ENCODE data around the gene SNX10.

SNX10 gene

DNA sequence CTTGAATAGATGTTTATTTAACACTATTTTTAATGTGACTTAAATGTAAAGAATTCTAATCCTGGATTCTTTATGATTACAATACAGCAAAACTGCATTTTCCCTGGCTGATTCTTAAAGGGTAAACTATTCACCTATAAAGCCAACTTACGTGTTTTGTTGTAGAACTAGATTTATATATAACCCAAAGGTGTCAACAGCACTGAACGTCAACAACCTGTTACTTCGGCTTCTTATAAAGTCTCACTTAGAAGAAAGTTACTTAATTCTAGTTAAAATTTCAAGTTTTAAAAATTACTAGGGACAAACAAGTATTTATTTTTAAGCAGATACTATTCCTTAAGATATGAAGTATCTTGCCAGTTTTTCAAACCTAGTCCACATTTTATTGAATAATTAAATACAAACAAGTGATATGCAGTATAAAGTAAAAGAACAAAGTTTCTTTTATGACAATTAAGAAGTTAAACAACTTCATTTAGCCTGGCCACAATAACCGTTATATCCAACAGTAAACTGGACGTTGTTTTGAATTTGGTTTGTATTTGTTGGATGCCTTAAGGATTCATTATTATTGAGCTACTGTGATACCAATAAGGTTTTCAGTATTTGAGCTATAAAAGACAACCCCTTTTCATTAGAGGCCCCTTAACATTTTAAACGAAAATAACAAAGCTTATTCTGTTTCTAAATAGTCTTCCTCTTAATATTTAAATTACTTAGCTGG is 83.1 kb downstream of the SNX10 start:
- H3K4me3 ChIP-seq (ENCODE audit: low read length) = no peak overlapping the region
- no peaks in the 10 kb centered on the region for H3K79me2 ChIP-seq (ENCODE audit: control insufficient read depth, low read length)
- TF ChIP-seq CTCF (IDR thresholded peaks at IDR 0.05; ENCODE audit: low read depth, low read length, poor library complexity, severe bottlenecking) (no peak), EZH2phosphoT487 (IDR thresholded peaks at IDR 0.05; ENCODE audit: borderline replicate concordance, low read length) (no peak)
- no peaks in the 10 kb centered on the region for H3K9me3 ChIP-seq (ENCODE audit: control insufficient read depth, insufficient read depth, low read length)
- H3K36me3 ChIP-seq (ENCODE audit: control insufficient read depth, low read length) = peaks cover 20% of the 10 kb centered on the region
- H3K27ac ChIP-seq (ENCODE audit: low read depth, low read length) = no peak overlapping the region
- H3K9me2 ChIP-seq (replicated peaks; ENCODE audit: control insufficient read depth, low read length) = no peaks in the 10 kb centered on the region
- H3F3A ChIP-seq (ENCODE audit: control insufficient read depth, insufficient read depth) = peaks cover 35% of the 10 kb centered on the region
- peak overlapping the region; percentile 91; the same call in 1 of the 2 replicates for H3K4me2 ChIP-seq (ENCODE audit: low read length)
- H4K20me1 ChIP-seq (ENCODE audit: control insufficient read depth, insufficient read depth, low read depth, low read length) = no peaks in the 10 kb centered on the region
- peaks cover 40% of the 10 kb centered on the region for H3K4me1 ChIP-seq (ENCODE audit: control insufficient read depth, low read length)
- H3K27me3 ChIP-seq (ENCODE audit: control insufficient read depth, low read length) = 0 out of 2 replicates have a peak, but pooled peaks cover 6% of the 10 kb centered on the region

- peak overlapping the region; percentile 91 for H3K4me2 ChIP-seq (ENCODE audit: low read length)
- no peak for TF ChIP-seq EZH2phosphoT487 (IDR thresholded peaks at IDR 0.05; ENCODE audit: borderline replicate concordance, low read length)
- H3K27ac ChIP-seq (ENCODE audit: low read depth, low read length) = no peak overlapping the region
- peaks cover 13% of the 10 kb centered on the region for H3K36me3 ChIP-seq (ENCODE audit: control insufficient read depth, low read length)
- peak overlapping the region; percentile 83 for H3K4me3 ChIP-seq (ENCODE audit: low read length)
- H3K79me2 ChIP-seq (ENCODE audit: control insufficient read depth, low read length) = no peaks in the 10 kb centered on the region
- peaks cover 33% of the 10 kb centered on the region for H3K4me1 ChIP-seq (ENCODE audit: control insufficient read depth, low read length)
- no peaks in the 10 kb centered on the region for H3K9me2 ChIP-seq (replicated peaks; ENCODE audit: control insufficient read depth, low read length)
- no peaks in the 10 kb centered on the region for H3K9me3 ChIP-seq (ENCODE audit: control insufficient read depth, insufficient read depth, low read length)
- 0 out of 2 replicates have a peak, but pooled peaks cover 6% of the 10 kb centered on the region for H3K27me3 ChIP-seq (ENCODE audit: control insufficient read depth, low read length)
- H3F3A ChIP-seq (ENCODE audit: control insufficient read depth, insufficient read depth) = peaks cover 33% of the 10 kb centered on the region
- no peaks in the 10 kb centered on the region for H4K20me1 ChIP-seq (ENCODE audit: control insufficient read depth, insufficient read depth, low read depth, low read length)
Measured at GRCh38 chr7:26375726-26376174, 84.1 kb downstream of the SNX10 start.

DNA sequence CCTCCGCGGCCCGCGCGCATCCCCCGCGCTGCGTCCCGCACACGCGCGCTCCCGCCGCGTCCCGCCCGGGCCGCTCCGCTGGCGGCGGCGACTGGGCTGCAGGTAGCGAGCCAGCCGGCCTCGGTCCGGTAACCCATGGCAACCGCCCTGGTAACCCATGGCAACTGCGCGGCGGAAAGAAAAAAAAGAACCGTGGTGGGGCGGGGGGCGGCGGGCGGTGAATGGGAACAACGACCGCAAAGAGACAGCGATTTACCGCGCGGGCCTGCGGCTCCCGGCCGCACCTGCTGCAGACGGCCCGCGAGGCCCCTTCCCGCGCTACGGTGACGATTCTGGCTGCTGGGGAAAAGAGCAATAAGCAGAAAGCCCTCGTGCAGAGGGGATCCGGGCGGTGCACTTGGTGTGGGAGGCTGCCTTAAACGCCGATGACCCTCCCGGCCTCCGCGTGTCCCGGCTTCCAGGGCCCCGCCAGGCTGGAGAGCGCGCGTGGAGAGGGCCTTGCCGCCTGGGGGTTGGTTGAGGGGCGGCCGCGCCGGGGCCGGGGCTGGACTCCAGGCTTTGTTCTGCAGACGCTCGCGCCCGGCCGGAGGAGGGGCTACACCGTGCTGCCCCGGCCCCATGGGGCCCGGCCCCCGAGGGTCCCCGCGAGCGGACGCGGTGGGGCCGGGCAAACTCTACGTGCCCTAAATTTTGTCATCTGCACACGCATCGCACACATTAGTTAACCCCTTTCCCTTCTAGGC is 84.7 kb downstream of the SNX10 start:
- peak overlapping the region; percentile 14; the same call in 1 of the 2 replicates for H3K27ac ChIP-seq (ENCODE audit: low read depth, low read length)
- peaks cover 32% of the 10 kb centered on the region for H3F3A ChIP-seq (ENCODE audit: control insufficient read depth, insufficient read depth)
- no peaks in the 10 kb centered on the region for H3K9me2 ChIP-seq (replicated peaks; ENCODE audit: control insufficient read depth, low read length)
- H4K20me1 ChIP-seq (ENCODE audit: control insufficient read depth, insufficient read depth, low read depth, low read length) = no peaks in the 10 kb centered on the region
- H3K4me3 ChIP-seq (ENCODE audit: low read length) = peak overlapping the region; percentile 83
- H3K36me3 ChIP-seq (ENCODE audit: control insufficient read depth, low read length) = peaks cover 13% of the 10 kb centered on the region
- H3K27me3 ChIP-seq (ENCODE audit: control insufficient read depth, low read length) = 0 out of 2 replicates have a peak, but pooled peaks cover 6% of the 10 kb centered on the region
- H3K79me2 ChIP-seq (ENCODE audit: control insufficient read depth, low read length) = no peaks in the 10 kb centered on the region
- peak overlapping the region; percentile 91 for H3K4me2 ChIP-seq (ENCODE audit: low read length)
- no peaks in the 10 kb centered on the region for H3K9me3 ChIP-seq (ENCODE audit: control insufficient read depth, insufficient read depth, low read length)
- H3K4me1 ChIP-seq (ENCODE audit: control insufficient read depth, low read length) = peaks cover 33% of the 10 kb centered on the region
- no peak for TF ChIP-seq EZH2phosphoT487 (IDR thresholded peaks at IDR 0.05; ENCODE audit: borderline replicate concordance, low read length)
- no peak for TF ChIP-seq CTCF (IDR thresholded peaks at IDR 0.05; ENCODE audit: low read depth, low read length, poor library complexity, severe bottlenecking)

All from DOHH2 (cell line).